Cerebellar cortex (tissue), 1 donor: ENCODE results near the gene PELI2.

Source experiments
- DNase-seq: peaks from one replicate; pipeline ENCODE4 v3.0.0-alpha.2; 2015; ENCODE audit warnings: low spot score

Gene PELI2

DNA sequence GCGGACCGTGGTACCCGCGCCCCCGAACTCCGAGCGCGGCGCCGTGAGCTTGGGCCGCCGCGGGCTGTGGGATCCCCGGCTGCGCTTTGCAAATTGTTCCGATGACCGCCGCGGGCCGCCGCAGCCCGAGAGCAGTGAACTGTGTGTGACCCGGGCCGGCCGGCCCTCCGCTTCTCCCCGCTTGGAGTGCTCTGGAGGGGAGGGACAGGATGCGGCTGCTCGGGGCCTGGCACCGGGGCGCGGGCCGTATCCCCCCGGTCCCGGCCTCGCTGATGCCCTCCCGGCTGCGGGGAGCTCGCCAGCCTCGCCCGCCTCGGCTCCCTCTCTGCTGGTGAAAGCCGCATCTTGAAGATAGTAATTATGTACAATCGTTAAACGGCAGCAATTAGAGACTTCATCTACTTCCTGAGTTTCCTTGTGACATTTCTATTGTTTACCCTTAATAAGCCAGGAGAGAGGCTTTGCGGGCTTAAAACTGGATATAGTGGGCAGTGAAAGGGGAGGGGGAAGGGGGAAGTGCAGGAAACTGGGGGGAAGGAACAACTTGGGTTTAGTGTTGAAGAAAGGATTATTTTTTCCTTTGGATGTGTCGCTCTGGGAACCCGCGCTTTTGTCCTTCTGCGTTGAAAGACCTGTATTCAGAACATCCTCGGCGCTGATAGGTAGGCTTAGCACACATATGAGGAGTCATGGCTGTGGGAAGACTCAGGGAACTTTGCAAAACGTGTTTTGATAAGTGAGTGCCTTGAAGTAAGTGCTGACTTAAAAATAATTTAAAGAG is 1.2 kb downstream of the PELI2 start:
- peak; percentile 58 for DNase-seq

GRCh38 chr14:56120091-56120691 is 2.0 kb downstream of the PELI2 start:
- DNase-seq, result peak; percentile 62

- no peak for DNase-seq
These were observed 3.6 kb downstream of the PELI2 start for GRCh38 chr14:56121816-56122215.

DNA sequence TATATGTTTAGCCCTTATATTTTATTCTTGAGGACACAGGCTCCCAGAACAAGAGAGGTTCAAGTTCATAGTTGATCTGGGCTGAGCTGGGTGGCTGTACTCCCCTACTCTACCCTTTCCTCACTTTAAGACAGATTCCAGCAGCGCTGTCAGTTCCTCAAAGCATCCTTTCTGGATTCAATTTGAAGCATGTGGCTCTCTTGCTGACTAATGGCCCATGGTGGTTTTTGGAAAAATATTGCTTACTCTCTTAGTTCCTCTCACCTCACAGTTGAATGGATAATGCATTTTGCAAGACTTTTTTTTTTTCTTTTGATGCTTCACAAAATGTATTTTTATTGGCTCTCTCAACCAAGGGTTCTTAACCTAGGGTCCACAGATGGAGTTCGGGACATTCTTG is 4.1 kb downstream of the PELI2 start:
- DNase-seq, result peak; percentile 27

GRCh38 chr14:56124327-56124726 is 6.1 kb downstream of the PELI2 start:
- DNase-seq, result peak; percentile 57

DNA sequence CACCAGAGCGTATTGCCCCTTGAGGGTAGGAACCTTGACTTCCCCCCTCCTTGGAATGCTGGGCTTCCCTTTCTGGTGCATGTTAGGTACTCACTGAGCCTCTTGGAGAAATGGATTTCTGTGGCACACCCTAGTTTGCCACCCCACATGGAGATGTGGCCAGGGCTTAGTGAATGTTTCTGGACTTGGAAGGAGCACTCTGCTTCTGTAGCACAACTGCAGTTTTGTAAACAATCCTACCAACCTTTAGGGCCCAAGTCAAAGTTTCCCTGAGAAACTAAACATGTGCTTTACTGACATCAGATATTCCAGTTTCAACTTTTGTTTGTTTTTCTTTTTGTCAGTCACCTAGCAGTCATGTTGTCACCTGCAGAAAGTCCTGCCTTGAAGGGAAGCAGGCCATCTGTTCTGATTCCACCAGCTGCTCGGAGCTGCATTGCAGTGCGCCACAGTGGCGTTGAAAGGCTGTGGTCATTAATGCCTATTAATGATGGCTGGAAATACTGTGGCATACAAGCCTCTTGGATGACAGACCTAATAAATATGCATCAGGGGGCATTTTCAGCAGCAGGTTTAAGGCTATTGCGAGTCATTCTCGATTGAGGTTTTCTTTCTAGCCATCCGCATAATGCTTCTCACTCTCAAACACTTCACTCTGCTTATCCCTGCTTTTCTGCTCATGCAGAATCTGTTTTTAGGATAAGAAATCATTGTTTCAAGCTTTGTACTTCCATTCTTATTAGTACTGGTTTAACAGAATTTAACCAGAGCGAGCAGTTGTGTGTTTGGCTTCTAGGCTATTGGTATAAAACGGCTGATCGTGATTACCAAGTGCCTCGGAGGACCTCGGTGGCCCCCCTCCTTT is 7.8 kb downstream of the PELI2 start:
- DNase-seq, result peak; percentile 82

GRCh38 chr14:56126637-56126913 is 8.4 kb downstream of the PELI2 start:
- no peak for DNase-seq

GRCh38 chr14:56127156-56127555 is 8.9 kb downstream of the PELI2 start:
- peak; percentile 71 for DNase-seq

DNA sequence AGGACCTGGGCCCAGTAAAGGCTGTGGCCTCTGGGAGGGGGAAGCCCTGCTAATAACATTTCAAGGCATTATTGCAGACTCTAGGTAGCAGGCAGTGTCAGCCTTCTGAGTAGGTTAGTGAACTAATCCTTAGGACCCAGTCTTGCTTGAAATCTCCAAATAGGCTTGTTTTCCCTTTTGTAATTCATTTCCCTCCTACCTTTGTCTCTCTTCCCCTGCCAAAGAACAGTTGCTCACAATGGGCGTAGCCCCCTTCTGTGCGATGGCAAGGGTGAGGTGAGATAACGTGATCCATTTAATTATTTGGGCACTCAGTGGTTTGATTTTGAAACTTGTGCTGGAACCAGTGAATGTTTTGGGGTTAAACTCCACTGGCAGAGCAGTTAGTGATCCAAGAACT is 10.9 kb downstream of the PELI2 start:
- no peak for DNase-seq

GRCh38 chr14:56129933-56130332 is 11.7 kb downstream of the PELI2 start:
- no peak for DNase-seq

GRCh38 chr14:56131004-56131864 is 13.0 kb downstream of the PELI2 start:
- DNase-seq, result peak; percentile 39

- peak; percentile 47 for DNase-seq
These were observed 13.9 kb downstream of the PELI2 start for GRCh38 chr14:56131865-56132833.

DNA sequence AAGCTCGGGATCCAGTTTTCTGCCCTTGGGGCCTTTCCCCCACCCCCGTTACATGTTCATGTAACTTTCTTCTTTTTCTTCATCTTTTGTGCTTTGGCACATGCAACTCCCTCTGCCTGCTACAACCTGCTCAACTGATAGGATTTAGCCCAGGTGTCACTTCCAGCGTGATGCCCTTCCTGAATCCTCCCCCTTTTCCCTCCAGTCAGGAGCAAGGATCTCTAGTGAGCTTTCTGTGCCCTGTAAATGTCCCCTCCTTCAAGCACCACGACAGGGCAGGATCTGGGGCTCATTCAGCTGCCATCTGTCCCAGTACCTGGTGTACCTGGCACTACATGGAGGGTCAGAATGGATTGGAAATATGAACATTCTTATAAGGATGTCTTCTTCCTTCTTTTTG is 15.3 kb downstream of the PELI2 start:
- DNase-seq, result peak; percentile 98

GRCh38 chr14:56135001-56135400 is 16.8 kb downstream of the PELI2 start:
- peak; percentile 91 for DNase-seq

DNA sequence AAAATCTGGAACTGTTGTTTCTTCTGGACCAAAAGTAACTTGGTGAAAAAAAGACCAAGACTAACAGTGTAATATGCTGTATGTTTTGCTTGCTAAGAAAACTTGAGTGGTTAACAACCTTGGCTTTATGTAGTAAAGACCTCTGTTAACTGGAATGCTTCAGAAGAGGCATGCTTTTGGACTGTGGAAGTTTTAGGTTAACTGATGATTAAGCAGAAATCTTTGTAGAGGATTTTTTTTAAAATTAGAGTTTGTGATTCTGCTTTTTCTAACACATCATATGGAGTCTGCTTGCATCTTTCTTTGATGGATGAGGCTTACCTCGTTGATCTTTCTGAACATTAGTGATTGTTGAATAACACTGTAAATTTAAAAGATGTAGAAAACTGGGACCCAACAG is 17.5 kb downstream of the PELI2 start:
- DNase-seq, result no peak

DNA sequence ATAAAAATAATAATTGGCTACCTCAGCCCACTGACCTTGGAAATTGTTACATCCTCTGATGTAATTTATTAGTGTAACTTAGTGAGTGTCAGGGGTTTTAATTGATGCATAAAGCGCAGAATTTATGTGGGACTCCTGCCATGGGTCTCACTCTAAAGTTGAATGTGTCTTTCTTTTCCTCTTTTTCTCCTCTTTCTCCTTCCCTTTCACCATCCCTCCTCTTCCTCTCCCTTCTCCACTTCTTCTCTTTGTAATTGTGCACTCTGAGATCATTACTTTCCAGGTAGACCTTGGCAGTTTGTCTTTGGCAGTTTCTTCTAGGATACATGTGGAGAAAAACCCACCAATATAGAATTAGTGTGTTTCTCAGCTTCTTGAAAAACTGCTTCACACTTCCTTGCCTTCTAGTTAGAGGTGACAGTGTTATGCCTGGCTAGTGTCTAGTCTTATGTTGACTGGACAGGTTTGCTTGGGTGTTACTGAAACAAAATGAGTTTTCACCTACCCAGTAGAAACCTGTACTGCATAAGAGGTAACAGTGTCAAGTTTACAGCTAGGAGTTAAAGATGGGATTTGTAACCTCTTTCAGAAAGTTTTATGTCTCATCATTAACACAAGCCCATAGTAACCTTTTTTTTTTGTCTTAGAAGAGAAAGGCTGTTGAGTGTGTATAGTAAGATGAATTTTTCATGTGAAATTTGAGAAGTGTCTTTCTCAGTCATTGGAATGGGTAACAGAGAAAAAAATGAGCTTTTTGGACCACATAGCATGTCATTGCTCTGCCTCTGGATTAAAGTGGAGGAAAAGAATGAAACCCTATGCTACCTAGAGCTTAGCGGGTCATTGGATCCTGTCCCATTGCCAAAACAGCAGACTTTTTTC is 18.6 kb downstream of the PELI2 start:
- DNase-seq, result peak; percentile 29

GRCh38 chr14:56137453-56137807 is 19.2 kb downstream of the PELI2 start:
- DNase-seq, result no peak

DNA sequence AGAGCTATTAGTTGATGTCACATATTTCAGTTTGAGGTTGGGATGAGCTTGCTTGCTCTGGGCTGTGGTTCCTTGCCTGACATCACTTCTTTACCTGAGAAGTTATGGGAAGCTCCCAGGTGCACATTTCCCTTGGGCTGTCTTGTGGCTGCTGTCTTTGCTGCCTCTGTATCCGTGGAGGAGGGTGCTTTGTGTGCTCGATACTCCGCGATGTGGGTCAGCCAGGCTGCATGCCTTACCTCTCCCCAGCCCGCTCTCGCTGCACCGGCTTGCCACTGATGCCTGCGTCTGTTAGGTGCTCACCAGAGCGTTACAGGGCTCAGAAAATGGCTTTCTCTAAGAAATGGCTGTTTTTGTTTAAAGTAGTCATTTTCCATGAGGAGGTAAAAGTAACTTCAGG is 19.6 kb downstream of the PELI2 start:
- DNase-seq, result peak; percentile 78

DNA sequence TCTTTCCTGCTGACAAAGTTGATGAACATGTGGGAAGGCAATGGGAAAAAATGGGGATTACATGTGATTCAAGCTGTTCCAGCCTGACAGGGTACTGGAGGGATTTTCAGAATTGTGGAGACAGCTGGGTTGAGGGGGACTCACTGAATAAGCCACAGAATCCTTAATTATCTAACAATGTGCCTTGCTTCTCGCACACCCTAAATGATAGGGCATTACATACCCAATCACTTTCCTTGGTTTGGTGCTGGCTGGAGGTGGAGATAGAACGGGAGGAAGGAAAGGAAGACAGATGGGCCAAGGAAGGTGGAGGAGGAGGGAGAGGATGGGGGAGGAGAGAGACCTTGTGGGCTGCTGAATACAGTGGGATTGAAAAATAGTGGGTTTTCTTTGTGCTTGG is 20.7 kb downstream of the PELI2 start:
- peak; percentile 76 for DNase-seq

DNA sequence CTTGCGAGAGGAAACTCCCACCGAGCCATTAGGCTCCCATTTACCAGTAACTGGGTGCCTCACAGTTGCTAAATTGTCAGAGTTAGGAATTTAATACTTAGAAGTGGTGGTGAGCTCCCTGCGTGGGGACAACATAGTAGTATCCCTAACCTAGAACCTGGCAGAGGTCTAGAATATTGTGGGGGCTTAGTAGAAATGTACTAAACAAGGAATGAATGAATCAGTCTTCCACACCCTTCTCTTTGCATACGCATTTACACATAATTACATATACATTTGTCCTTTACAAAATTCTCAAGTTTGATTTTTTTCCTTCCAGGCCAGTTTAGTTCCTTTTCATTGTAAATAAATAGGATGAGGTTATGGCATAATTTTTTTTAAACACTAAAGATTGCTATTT is 24.1 kb downstream of the PELI2 start:
- DNase-seq, result no peak
